GM19467 (cell line): Measurements from ENCODE around the gene PKM.
A peak's percentile ranks its signal among the peaks of the same experiment; 100 is the strongest.

Source experiments
- ATAC-seq: cut with Tn5 transposase; IDR thresholded peaks from one replicate; pipeline ENCODE4 v1.9.1; 2021; ENCODE audit warnings: mild to moderate bottlenecking, moderate library complexity; ENCODE audit not compliant: unreplicated experiment

The PKM gene

GRCh38 chr15:72161361-72162132 is 69.4 kb downstream of the PKM start:
- ATAC-seq, result no peak

- ATAC-seq, result no peak
Observed at GRCh38 chr15:72160696-72161245, 70.2 kb downstream of the PKM start.

GRCh38 chr15:72156928-72157327 is 74.1 kb downstream of the PKM start:
- ATAC-seq, result no peak

- ATAC-seq, result peak; percentile 75
Observed at GRCh38 chr15:72155635-72156616, 75.1 kb downstream of the PKM start.

GRCh38 chr15:72155003-72155621 is 75.9 kb downstream of the PKM start:
- no peak for ATAC-seq

GRCh38 chr15:72154316-72154715 is 76.7 kb downstream of the PKM start:
- ATAC-seq, result no peak

GRCh38 chr15:72153269-72154000 is 77.6 kb downstream of the PKM start:
- no peak for ATAC-seq
